ENCODE data around the gene EPS8.

DNA sequence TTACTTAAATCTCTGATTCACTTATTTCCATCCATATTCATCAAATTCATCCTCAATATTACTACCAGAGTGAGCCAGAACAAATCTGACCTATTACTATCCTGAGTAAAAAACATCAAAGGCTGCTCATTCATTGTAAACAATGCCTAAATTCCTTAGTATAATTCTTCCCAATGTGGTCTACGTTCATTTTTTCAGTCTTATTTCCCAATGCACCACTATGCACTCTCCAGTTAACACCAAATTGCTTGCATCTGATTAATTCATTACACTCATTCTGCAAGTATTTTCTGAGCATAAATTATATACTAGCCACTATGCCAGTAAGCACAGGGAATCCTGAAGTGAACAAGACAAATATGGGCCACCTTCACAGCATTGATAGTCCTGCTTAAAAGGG lies 110.0 kb downstream of the EPS8 start:
- TF ChIP-seq, protein P1, sequence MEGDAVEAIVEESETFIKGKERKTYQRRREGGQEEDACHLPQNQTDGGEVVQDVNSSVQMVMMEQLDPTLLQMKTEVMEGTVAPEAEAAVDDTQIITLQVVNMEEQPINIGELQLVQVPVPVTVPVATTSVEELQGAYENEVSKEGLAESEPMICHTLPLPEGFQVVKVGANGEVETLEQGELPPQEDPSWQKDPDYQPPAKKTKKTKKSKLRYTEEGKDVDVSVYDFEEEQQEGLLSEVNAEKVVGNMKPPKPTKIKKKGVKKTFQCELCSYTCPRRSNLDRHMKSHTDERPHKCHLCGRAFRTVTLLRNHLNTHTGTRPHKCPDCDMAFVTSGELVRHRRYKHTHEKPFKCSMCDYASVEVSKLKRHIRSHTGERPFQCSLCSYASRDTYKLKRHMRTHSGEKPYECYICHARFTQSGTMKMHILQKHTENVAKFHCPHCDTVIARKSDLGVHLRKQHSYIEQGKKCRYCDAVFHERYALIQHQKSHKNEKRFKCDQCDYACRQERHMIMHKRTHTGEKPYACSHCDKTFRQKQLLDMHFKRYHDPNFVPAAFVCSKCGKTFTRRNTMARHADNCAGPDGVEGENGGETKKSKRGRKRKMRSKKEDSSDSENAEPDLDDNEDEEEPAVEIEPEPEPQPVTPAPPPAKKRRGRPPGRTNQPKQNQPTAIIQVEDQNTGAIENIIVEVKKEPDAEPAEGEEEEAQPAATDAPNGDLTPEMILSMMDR (IDR thresholded peaks at IDR 0.05) = no peak
- TF ChIP-seq SIN3A (IDR thresholded peaks at IDR 0.05; ENCODE audit: borderline replicate concordance, insufficient read depth, low read depth, low read length) (no peak), POLR2AphosphoS5 (IDR thresholded peaks at IDR 0.05; ENCODE audit: low read depth, low read length) (no peak)
- TF ChIP-seq, protein P2, sequence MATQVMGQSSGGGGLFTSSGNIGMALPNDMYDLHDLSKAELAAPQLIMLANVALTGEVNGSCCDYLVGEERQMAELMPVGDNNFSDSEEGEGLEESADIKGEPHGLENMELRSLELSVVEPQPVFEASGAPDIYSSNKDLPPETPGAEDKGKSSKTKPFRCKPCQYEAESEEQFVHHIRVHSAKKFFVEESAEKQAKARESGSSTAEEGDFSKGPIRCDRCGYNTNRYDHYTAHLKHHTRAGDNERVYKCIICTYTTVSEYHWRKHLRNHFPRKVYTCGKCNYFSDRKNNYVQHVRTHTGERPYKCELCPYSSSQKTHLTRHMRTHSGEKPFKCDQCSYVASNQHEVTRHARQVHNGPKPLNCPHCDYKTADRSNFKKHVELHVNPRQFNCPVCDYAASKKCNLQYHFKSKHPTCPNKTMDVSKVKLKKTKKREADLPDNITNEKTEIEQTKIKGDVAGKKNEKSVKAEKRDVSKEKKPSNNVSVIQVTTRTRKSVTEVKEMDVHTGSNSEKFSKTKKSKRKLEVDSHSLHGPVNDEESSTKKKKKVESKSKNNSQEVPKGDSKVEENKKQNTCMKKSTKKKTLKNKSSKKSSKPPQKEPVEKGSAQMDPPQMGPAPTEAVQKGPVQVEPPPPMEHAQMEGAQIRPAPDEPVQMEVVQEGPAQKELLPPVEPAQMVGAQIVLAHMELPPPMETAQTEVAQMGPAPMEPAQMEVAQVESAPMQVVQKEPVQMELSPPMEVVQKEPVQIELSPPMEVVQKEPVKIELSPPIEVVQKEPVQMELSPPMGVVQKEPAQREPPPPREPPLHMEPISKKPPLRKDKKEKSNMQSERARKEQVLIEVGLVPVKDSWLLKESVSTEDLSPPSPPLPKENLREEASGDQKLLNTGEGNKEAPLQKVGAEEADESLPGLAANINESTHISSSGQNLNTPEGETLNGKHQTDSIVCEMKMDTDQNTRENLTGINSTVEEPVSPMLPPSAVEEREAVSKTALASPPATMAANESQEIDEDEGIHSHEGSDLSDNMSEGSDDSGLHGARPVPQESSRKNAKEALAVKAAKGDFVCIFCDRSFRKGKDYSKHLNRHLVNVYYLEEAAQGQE (IDR thresholded peaks at IDR 0.05; ENCODE audit: insufficient read depth in 1 of 2, low read depth in 2 of 2, low read length in 1 of 2) = no peak
